HEK293T (cell line): ENCODE results near the gene TACO1.

ENCODE experiments used
- FOXM1 ChIP-seq: fragments of 450-650 bp; IDR thresholded peaks from 2 replicates; pipeline ENCODE4 v1.6.1; 2017; ENCODE audit warnings: mild to moderate bottlenecking, borderline replicate concordance
- L3MBTL2 ChIP-seq: fragments of 450-650 bp; conservative IDR thresholded peaks from 2 replicates; pipeline ENCODE4 v1.6.1; 2016; ENCODE audit warnings: mild to moderate bottlenecking
- PKNOX1 ChIP-seq: fragments of 450-650 bp; IDR thresholded peaks from 2 replicates; pipeline ENCODE4 v1.6.1; 2016
- SUZ12 ChIP-seq: fragments of 450-650 bp; IDR thresholded peaks from 2 replicates; pipeline ENCODE4 v1.6.1; 2016; ENCODE audit warnings: mild to moderate bottlenecking

DNA sequence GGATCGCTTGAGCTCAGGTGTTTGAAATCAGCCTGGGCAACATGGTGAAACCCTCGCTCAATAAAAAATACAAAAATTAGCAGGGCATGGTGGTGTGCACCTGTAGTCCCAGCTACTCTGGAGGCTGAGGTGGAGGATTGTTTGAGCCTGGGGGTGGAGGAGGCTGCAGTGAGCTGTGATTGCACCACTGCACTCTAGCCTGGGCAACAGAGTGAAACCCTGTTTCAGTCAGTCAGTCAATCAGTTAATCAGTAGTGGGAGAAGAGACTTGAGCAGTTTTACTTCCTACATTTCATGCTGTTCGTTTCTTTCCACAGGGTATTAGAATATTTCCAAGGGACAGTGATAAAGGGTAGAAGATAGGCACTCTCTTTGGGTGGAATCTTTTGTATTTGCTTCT, 30.4 kb downstream of the TACO1 start:
- no peak for TF ChIP-seq SUZ12
- TF ChIP-seq L3MBTL2: no peak
- no peak for TF ChIP-seq FOXM1
- no peak for TF ChIP-seq PKNOX1
